GM18870 (cell line): ENCODE data around the gene RBL2.
"Not testable (repeated sequence)": the region's sequence is repeated elsewhere in the genome, so short reads cannot be mapped to it uniquely, and the experiment has no call there.

ENCODE experiments used
- ATAC-seq: cut with Tn5 transposase; IDR thresholded peaks from one replicate; pipeline ENCODE4 v1.9.1; 2021; ENCODE audit warnings: moderate library complexity; ENCODE audit not compliant: unreplicated experiment

The RBL2 gene

GRCh38 chr16:53529513-53529912 is 95.2 kb downstream of the RBL2 start:
- no peak for ATAC-seq

- no peak for ATAC-seq
Observed at GRCh38 chr16:53530046-53530445, 95.8 kb downstream of the RBL2 start.

GRCh38 chr16:53530741-53531140 is 96.5 kb downstream of the RBL2 start:
- no peak for ATAC-seq

- ATAC-seq = no peak
Observed at GRCh38 chr16:53534206-53534605, 99.9 kb downstream of the RBL2 start.

- ATAC-seq = no peak
Observed at GRCh38 chr16:53537626-53538025, 103.4 kb downstream of the RBL2 start.

- not testable (repeated sequence) for ATAC-seq
Observed at GRCh38 chr16:53539346-53539745, 105.1 kb downstream of the RBL2 start.

- ATAC-seq = not testable (repeated sequence)
Observed at GRCh38 chr16:53539759-53540718, 105.8 kb downstream of the RBL2 start.
